T-helper 1 cell treated with Interleukin-12 subunit alpha and Interleukin-12 subunit beta and Interleukin-4 antibody, amounts not matched to agents 30 μg/mL and 1 μg/mL, for 36 hours (primary cell): ENCODE results near the gene MEOX2.

Source experiments
- H3K27ac Mint-ChIP-seq: one replicate; pipeline ENCODE4 v1.8.0; 2021; ENCODE audit warnings: mild to moderate bottlenecking, mixed read lengths
- H3K27me3 Mint-ChIP-seq: one replicate; pipeline ENCODE4 v1.8.0; 2021; ENCODE audit warnings: low read depth, mixed read lengths
- H3K36me3 Mint-ChIP-seq: one replicate; pipeline ENCODE4 v1.8.0; 2021; ENCODE audit warnings: low read depth, mixed read lengths
- H3K4me1 Mint-ChIP-seq: one replicate; pipeline ENCODE4 v1.8.0; 2021; ENCODE audit warnings: low read depth, mixed read lengths
- H3K4me3 Mint-ChIP-seq: one replicate; pipeline ENCODE4 v1.8.0; 2021; ENCODE audit warnings: mild to moderate bottlenecking, moderate library complexity, mixed read lengths
- H3K9me3 Mint-ChIP-seq: one replicate; pipeline ENCODE4 v1.8.0; 2021; ENCODE audit warnings: mixed read lengths

Gene MEOX2

DNA sequence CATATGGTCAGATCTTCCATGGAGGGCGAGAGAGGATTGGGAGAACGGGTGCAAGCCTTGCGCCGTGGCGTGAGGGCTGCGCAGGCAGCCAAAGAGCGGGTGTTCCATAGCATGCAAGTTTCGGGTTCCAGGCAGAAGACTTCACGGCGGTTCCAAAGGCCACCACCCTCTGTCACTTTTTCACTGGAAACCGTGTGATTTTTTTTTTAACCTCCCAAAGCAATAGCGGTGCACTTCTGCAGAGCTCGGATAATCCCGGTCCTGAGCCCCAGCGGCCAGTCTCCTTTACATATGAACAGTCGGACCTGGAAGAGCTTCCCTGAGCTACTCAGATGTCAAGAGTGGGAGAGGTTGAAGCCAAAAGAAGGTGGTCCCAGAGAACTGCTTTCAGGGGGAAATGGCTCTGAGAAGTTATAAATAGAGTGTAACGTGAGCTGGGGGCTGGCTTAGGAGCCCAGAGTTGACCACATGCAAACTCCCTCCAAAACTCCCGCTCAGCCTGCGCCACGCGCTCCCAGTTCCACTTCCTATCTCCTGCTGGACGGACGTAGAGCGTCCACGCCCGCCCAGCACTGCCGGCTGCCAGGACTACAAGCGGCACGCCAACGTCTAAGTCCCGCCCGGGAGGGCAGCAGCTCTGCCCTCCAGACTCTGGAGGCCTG lies at the start of gene MEOX2:
Gene MEOX2 (minus strand): TSS at position 389 of the 662 bp plus-strand sequence. CDS start 281 bp downstream, at position 108.
- H3K9me3 Mint-ChIP-seq: no peaks in the 10 kb centered on the region
- H3K36me3 Mint-ChIP-seq: no peaks in the 10 kb centered on the region
- H3K4me1 Mint-ChIP-seq: no peaks in the 10 kb centered on the region
- no peak within 1 kb of the TSS for H3K4me3 Mint-ChIP-seq
- H3K27ac Mint-ChIP-seq: no peak within 1 kb of the TSS
- H3K27me3 Mint-ChIP-seq: peaks cover 47% of the 10 kb centered on the region

DNA sequence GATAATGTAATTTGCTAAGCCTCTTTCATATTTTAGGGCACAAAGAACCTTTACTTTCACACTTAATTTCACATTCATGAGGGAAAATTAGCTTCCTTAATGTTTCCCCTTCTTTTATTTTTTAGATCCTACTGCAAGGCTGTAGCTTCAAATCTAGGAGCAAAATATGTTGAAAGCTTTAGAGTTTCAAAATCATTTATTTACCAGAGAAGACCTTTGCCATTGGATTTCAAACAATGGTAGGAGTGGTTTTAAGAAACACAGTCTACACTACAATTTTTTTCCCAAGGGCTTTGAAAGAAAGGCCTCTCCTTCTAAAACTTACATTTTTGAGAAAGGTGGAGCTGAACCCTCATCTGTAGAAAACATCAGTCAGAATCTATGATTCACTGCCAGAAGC lies 43.3 kb upstream of the MEOX2 start:
- H3K36me3 Mint-ChIP-seq: no peaks in the 10 kb centered on the region
- no peaks in the 10 kb centered on the region for H3K9me3 Mint-ChIP-seq
- no peak overlapping the region for H3K4me3 Mint-ChIP-seq
- H3K27me3 Mint-ChIP-seq: no peaks in the 10 kb centered on the region
- no peak overlapping the region for H3K27ac Mint-ChIP-seq
- no peaks in the 10 kb centered on the region for H3K4me1 Mint-ChIP-seq

DNA sequence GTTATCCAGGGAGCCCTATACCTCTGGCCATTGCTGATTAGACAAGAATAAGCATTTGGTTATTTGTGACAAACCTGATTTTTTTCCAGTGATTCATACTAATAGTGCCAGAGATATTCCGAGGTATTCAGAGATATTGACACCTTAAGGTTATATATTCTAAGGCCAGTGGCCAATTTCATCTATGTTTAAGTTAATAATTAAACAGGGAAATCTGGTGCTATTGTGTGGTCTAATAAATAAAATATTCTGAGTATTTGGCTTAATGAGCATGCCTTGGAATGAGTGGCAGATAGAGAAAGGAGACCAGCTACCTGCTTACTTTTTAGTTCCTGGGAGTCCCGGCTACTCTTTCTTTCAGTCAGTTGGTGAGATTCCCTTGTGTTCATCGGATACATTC lies 38.6 kb upstream of the MEOX2 start:
- Mint-ChIP-seq H3K36me3 (no peaks in the 10 kb centered on the region), H3K4me1 (no peaks in the 10 kb centered on the region), H3K9me3 (no peaks in the 10 kb centered on the region), H3K27ac (no peak overlapping the region), H3K4me3 (no peak overlapping the region), H3K27me3 (no peaks in the 10 kb centered on the region)

DNA sequence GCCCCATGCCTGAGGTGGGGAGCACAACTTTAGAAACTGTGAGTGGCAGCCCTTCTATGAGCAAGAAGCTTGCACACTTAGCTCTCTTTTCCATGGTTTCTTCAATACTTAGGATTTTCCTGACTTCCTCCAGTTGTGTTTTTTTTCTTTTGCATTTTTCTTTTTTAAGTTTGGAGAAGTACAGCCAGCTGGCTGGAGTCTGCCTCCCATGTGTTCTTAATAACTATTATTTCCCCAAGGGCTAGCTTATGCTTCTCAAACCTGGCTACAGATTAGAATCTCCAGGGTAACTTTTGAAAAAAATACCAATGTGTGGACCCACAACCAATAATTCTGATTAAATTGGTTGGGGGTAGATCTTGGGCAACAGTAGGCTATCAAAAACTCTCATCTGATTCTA lies 37.4 kb upstream of the MEOX2 start:
- H3K36me3 Mint-ChIP-seq: no peaks in the 10 kb centered on the region

DNA sequence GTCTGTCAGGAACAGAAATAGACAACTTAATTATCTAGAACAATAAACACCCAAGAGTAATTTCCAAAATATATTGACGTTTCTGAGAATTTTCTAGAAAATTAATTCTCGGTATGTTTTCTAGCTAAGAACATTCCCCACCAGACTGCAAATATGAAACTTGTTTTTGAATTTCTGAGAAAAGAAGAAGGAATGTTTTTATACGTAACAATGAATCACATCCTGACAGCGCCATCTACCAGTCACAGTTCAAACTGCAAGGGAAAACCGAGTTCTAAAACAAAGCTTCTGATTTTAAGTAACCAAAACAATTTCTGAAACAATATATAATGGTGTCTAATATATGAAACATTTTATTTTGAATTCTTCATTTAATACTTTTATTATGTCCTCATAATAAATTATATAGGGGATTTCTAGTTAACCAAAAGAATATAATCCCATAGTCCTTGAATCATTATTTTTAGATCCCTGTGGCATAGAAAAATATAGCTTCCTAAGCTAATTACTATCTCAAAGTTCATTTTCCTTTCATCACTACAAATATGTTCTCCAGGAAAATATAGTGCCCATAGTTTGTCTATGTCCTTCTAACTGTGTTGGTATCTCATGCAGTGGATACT lies 34.5 kb upstream of the MEOX2 start:
- Mint-ChIP-seq H3K36me3 (no peaks in the 10 kb centered on the region), H3K27ac (no peak overlapping the region), H3K4me1 (no peaks in the 10 kb centered on the region), H3K9me3 (no peaks in the 10 kb centered on the region), H3K4me3 (no peak overlapping the region), H3K27me3 (no peaks in the 10 kb centered on the region)

More for the DNA sequence above, 37.4 kb upstream of the MEOX2 start:
- Mint-ChIP-seq H3K27me3 (no peaks in the 10 kb centered on the region), H3K4me1 (no peaks in the 10 kb centered on the region), H3K4me3 (no peak overlapping the region), H3K9me3 (no peaks in the 10 kb centered on the region), H3K27ac (no peak overlapping the region)

DNA sequence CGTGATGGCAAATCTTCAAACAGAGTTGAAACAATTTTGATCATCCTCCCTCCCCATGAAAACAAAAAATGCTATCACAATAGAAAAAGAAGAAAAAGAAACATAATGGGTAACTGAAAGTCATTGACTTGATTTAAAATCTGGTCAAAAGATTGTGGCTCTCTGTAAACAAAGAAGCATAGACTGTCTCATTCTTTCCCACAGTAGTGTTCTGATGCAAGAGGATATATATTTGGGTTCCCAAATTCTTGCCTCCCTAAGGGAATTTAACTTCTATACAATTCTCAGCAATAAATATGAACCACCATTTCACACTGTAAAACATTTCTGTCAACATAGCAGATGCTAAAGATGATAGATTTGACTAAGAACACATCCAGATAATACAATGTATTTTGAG lies 32.8 kb upstream of the MEOX2 start:
- H3K4me1 Mint-ChIP-seq: no peaks in the 10 kb centered on the region
- H3K36me3 Mint-ChIP-seq: no peaks in the 10 kb centered on the region
- H3K27me3 Mint-ChIP-seq: no peaks in the 10 kb centered on the region
- no peak overlapping the region for H3K27ac Mint-ChIP-seq
- H3K4me3 Mint-ChIP-seq: no peak overlapping the region
- H3K9me3 Mint-ChIP-seq: no peaks in the 10 kb centered on the region

DNA sequence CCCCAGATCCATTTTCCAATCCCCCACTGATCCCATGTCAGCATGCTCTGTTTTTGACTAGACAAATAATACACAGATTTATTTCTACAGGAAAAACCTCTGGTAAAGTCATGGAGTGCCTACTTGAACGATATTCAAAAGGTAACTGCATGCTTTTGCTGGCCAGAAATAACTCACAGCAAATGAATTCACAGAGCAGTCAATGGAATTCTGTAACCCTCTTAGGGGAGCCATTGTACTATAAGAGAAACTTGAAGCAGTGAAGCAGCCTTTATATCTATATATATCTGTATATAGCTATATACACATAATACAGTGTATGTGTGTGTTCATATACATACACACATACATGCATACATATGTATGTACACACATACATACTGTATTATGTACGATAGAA lies 29.0 kb upstream of the MEOX2 start:
- H3K4me1 Mint-ChIP-seq: no peaks in the 10 kb centered on the region
- no peak overlapping the region for H3K4me3 Mint-ChIP-seq
- peaks cover 4% of the 10 kb centered on the region for H3K9me3 Mint-ChIP-seq
- H3K36me3 Mint-ChIP-seq: no peaks in the 10 kb centered on the region
- H3K27me3 Mint-ChIP-seq: no peaks in the 10 kb centered on the region
- H3K27ac Mint-ChIP-seq: no peak overlapping the region

DNA sequence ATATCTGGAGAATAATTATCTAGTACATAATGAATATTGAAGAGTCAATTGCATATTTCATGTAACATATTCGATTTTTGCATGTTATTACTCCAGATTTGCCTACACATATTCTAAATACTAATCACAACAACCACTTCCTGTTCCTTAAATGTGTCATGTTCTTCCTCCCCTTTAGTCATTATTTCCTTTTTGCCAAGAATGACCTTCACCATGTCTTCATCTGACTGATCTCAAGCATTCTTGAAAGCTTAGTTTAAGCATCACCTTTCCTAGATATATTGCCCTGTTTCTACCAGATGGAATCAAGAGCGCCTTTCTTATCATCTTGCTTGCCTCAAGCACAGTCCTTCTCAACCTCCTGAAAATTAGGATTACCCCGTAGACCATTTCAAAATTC lies 23.5 kb upstream of the MEOX2 start:
- Mint-ChIP-seq H3K4me1 (no peaks in the 10 kb centered on the region), H3K4me3 (no peak overlapping the region), H3K27ac (no peak overlapping the region), H3K36me3 (no peaks in the 10 kb centered on the region), H3K9me3 (peaks cover 4% of the 10 kb centered on the region), H3K27me3 (no peaks in the 10 kb centered on the region)

DNA sequence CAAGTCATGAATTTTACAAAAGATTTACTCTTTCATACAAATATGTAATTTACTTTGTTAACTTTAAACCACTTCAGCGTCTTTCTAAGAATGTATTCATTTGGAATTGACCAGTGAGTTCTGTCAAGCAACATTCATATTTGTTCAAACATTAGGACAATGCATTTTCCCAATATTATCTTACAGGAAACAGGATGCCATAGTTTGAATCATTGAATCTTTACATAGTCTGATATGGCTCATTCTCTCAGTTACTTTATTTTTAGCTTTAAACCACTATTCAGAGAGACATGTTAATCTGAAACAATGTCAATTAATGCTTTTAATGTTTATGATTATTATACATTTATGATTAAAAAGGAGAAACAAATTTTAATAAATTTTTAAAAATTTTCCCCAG lies 21.1 kb upstream of the MEOX2 start:
- Mint-ChIP-seq H3K36me3 (no peaks in the 10 kb centered on the region), H3K9me3 (no peaks in the 10 kb centered on the region), H3K27ac (no peak overlapping the region), H3K4me3 (no peak overlapping the region), H3K27me3 (no peaks in the 10 kb centered on the region), H3K4me1 (no peaks in the 10 kb centered on the region)

DNA sequence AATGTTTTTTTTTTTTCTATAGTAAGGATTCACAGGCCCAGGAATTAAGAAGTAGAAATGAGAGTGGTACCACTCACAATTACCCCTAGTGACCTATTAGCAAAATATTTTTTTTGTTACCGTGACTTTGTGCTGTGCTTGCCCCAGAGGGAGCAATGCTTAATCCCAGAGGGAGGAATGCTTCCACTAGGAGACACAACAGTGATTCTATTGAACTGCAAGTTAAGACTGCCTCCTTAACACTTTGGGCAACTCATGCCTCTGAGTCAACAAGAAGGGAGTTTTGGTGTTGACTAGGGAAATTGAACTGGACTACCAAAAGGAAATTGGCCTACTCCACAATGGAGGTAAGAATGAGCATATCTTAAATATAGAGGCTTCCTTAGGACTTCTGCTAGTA lies 17.2 kb upstream of the MEOX2 start:
- H3K27ac Mint-ChIP-seq: no peak overlapping the region
- no peaks in the 10 kb centered on the region for H3K4me1 Mint-ChIP-seq
- no peak overlapping the region for H3K4me3 Mint-ChIP-seq

DNA sequence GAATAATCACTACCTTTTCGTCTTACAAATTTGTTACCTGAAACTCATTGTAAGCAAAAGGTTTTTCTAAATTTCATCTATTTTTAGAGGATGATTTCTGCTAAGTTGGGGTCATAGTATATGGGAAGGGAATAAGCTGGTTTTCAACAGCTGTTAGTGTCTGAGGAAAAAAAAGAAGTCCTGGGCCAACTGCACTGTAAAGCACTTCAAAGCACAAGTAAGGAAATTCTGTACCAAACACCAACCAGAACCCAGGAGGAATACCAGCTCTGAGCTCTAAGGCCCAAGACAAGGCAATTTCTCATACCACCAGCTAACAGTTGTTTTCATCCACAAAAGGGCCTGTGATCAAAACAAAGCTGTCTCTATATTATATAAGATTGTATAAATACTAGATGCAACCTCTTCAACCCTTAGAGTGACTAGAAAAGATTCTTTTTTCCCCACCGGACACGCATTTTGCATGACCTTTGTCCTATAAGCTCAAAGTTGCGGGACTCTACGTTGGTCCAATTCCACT lies 6.1 kb upstream of the MEOX2 start:
- Mint-ChIP-seq H3K4me3 (no peak overlapping the region), H3K27me3 (peaks cover 16% of the 10 kb centered on the region), H3K9me3 (no peaks in the 10 kb centered on the region), H3K36me3 (no peaks in the 10 kb centered on the region), H3K4me1 (no peaks in the 10 kb centered on the region), H3K27ac (no peak overlapping the region)

More for the DNA sequence above, 17.2 kb upstream of the MEOX2 start:
- H3K9me3 Mint-ChIP-seq: no peaks in the 10 kb centered on the region
- no peaks in the 10 kb centered on the region for H3K27me3 Mint-ChIP-seq
- H3K36me3 Mint-ChIP-seq: no peaks in the 10 kb centered on the region

DNA sequence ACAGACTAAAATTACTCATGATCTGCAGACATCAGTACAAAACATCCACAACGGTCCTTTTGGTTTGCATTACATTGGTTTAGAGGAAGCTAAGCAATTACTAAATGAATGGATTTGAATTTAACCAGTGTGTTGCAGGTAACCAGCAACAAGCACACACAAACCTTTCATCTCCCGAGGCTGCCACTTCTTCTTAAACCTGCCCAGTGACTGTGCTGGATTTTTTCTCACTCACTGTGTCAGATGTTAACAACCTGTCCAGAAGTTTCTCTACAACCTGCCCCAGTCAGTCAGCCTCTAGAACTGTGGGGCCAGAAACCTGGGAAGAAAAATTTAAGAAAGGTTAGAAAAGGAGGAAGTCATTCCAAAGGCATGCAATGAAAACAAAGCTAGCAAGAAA lies 2.4 kb upstream of the MEOX2 start:
- H3K9me3 Mint-ChIP-seq: no peaks in the 10 kb centered on the region

DNA sequence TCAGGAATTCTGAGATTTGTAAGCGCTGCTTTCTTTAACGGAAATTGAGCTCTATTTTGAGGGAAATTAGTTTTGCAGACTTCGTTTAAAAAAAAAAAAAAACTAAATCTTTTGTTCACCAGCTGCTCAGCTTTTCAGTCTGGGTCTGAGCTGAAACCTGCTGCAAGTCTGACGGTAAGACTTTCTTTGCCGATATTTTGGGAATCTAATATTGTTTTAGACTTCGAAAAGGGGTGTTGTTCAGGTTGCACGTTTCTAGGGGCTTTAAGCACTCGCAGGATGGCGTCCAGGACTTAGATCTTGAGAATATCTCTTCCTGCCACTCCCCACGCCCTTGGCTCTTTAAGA lies 1.8 kb upstream of the MEOX2 start:
- no peak overlapping the region for H3K27ac Mint-ChIP-seq
- no peak overlapping the region for H3K4me3 Mint-ChIP-seq
- H3K27me3 Mint-ChIP-seq: peaks cover 47% of the 10 kb centered on the region
- no peaks in the 10 kb centered on the region for H3K4me1 Mint-ChIP-seq
- H3K36me3 Mint-ChIP-seq: no peaks in the 10 kb centered on the region
- no peaks in the 10 kb centered on the region for H3K9me3 Mint-ChIP-seq

More for the DNA sequence above, 2.4 kb upstream of the MEOX2 start:
- Mint-ChIP-seq H3K4me3 (no peak overlapping the region), H3K27ac (no peak overlapping the region), H3K36me3 (no peaks in the 10 kb centered on the region), H3K27me3 (peaks cover 47% of the 10 kb centered on the region), H3K4me1 (no peaks in the 10 kb centered on the region)

DNA sequence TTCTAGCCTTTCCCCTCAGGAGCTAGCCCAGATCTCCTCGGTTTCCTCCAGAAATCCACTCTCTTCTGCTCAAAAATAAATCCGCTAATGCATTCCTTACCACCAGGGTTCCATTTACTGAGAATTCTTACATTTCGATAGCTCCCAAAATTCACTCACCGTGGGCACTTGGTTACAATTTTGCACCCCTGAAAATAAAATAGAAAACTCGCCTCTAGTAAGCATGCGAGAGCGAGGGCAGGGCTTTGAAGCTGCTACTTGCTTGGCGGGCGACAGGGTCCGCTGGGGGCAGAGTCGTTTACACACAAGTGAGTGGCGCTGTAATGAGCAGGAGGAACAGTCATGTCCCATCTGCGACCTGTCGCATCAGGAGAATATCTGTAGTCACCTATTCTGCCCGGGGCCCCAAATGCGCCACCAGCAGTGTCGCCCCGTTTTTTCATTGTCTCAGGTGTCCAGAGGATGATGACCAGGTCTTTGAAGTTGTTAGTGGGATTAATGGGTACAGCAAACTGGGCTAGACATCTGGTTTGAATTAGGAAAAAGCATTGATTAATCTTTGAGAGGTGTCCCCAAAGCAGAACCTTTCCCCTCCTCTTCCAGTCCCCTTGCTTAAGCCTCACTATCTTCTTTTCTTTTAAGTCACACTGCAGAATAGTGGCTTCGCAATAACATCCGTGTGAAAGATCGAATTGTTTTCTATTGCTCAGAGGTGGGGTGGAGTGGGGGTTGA lies 1.2 kb upstream of the MEOX2 start:
- no peak overlapping the region for H3K4me3 Mint-ChIP-seq
- H3K36me3 Mint-ChIP-seq: no peaks in the 10 kb centered on the region
- peaks cover 47% of the 10 kb centered on the region for H3K27me3 Mint-ChIP-seq

DNA sequence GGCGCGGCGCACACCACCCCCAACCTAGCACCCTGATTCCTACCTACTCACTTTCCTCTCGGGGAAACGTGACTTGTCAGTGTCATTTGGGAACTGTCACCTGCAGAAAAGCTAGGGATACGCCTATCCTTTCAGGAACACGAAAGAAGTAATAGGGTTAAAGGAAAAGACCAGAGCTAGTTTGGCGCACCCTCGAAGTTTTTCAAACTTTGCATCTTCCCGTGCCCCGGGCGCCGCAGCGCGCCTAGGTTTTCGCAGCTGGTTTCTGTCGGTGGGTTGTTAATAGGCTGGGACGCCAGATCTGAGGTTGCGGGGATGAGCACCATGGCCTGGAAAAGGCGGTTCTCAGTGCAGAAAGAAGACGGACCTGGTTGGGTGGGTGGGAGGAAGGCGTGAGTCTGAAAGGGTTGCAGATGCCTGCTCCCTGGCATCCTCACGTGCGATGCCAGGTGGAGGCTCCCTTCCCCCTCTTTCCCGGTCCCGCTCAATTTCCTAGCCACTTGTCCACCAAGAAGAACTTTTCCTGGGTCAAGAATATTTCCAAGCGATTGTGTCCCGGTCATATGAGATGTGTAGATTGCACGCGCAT lies 568 bp upstream of the MEOX2 start:
- no peaks in the 10 kb centered on the region for H3K36me3 Mint-ChIP-seq
- H3K4me1 Mint-ChIP-seq: no peaks in the 10 kb centered on the region
- H3K9me3 Mint-ChIP-seq: no peaks in the 10 kb centered on the region
- H3K4me3 Mint-ChIP-seq: no peak overlapping the region
- no peak overlapping the region for H3K27ac Mint-ChIP-seq
- peaks cover 47% of the 10 kb centered on the region for H3K27me3 Mint-ChIP-seq

More for the DNA sequence above, 1.2 kb upstream of the MEOX2 start:
- H3K4me1 Mint-ChIP-seq: no peaks in the 10 kb centered on the region
- no peaks in the 10 kb centered on the region for H3K9me3 Mint-ChIP-seq
- H3K27ac Mint-ChIP-seq: no peak overlapping the region
